ENCODE results near the gene NDUFA8. TPM values are rescaled to one million over a fixed set of nuclear protein-coding genes. Genes with fewer than 3 reads are reported as not detected.

NDUFA8 gene
- total RNA-seq, 1 experiment from 2014 or later: 52.5 TPM

DNA sequence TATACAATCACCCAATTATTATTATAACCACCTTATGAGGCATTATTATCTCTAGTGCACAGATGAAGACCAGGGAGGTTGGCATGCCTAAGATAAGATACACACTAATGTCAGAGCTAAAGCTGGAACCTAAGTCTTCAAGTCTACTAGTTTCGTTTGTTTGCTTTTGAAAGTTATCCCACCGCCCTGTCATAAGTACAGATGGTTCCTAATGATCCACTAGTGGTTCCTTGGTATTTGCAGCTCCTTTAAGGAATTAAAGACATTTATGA, 14.1 kb downstream of the NDUFA8 start:
- no TSS peak for BruUV-seq (replicated peaks)
- DNase-seq (ENCODE audit: unreplicated experiment): no peak
- POLR2A ChIA-PET: interaction anchor here (0.7 to 1.6 kb wide), 2 partner anchors 14 to 15 kb away, joined by 3 to 4 read pairs; partner anchors contain the start of genes MORN5 and NDUFA8
- no peaks in the 10 kb centered on the region for H3K27me3 Mint-ChIP-seq (ENCODE audit: insufficient read depth, unreplicated experiment)
- H3K4me1 Mint-ChIP-seq (ENCODE audit: insufficient read depth, unreplicated experiment): no peaks in the 10 kb centered on the region
- H3K9me3 Mint-ChIP-seq (ENCODE audit: unreplicated experiment): no peaks in the 10 kb centered on the region
- TF ChIP-seq, protein P1, sequence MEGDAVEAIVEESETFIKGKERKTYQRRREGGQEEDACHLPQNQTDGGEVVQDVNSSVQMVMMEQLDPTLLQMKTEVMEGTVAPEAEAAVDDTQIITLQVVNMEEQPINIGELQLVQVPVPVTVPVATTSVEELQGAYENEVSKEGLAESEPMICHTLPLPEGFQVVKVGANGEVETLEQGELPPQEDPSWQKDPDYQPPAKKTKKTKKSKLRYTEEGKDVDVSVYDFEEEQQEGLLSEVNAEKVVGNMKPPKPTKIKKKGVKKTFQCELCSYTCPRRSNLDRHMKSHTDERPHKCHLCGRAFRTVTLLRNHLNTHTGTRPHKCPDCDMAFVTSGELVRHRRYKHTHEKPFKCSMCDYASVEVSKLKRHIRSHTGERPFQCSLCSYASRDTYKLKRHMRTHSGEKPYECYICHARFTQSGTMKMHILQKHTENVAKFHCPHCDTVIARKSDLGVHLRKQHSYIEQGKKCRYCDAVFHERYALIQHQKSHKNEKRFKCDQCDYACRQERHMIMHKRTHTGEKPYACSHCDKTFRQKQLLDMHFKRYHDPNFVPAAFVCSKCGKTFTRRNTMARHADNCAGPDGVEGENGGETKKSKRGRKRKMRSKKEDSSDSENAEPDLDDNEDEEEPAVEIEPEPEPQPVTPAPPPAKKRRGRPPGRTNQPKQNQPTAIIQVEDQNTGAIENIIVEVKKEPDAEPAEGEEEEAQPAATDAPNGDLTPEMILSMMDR (IDR thresholded peaks at IDR 0.05; ENCODE audit: unreplicated experiment): no peak
- no peak overlapping the region for H3K27ac Mint-ChIP-seq (ENCODE audit: low read depth, unreplicated experiment)
- no peak overlapping the region for H3K4me3 Mint-ChIP-seq (ENCODE audit: unreplicated experiment)
- peaks cover 59% of the 10 kb centered on the region for H3K36me3 Mint-ChIP-seq (ENCODE audit: insufficient read depth, unreplicated experiment)
- intact Hi-C loops (cut with micrococcal nuclease): no loop called here
- CTCF ChIA-PET: interaction anchor here (0.5 to 3.3 kb wide), 7 partner anchors 8 to 1668 kb away, joined by 3 to 30 read pairs (median 4); no protein-coding TSS in a partner anchor

DNA sequence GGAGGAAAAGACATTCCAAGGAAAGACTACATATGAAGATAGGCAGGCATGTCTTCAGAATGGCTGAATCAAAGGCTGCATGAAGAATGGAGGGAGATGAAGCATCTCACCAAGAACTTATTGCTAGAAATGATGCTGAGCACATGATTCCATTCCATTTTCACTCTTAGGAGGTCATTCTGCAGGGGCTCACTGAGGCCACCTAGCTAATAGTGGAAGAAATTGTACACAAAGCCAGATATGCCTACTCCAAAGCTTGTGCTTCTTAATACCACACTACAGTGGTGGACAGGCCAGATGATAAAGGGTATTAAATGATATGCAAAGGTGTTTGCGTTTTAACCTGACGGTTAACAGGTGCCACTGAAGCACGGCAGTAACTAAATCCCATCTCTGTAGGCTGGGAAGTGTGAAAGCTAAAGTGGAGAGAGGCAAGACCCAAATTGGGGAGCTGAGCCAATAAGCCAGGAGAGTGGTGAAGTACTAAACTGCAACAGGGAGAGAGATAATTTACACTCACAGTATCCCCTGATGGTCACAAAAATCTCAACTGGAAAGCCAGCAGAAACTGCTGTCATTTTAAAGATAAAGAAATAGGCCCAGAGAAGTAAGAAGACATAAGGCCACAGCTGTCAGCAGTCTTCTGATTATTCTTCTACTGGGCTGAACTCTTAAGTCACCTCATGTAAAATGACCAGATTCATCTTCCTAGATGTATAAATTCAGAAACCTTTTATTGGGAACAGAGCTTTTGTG, 14.6 kb downstream of the NDUFA8 start:
- TF ChIP-seq, protein P1 (IDR thresholded peaks at IDR 0.05; ENCODE audit: unreplicated experiment): no peak
- no peak overlapping the region for H3K27ac Mint-ChIP-seq (ENCODE audit: low read depth, unreplicated experiment)
- peaks cover 57% of the 10 kb centered on the region for H3K36me3 Mint-ChIP-seq (ENCODE audit: insufficient read depth, unreplicated experiment)
- no peaks in the 10 kb centered on the region for H3K27me3 Mint-ChIP-seq (ENCODE audit: insufficient read depth, unreplicated experiment)
- H3K4me3 Mint-ChIP-seq (ENCODE audit: unreplicated experiment): no peak overlapping the region
- CTCF ChIA-PET: interaction anchor here (0.5 to 3.3 kb wide), 15 partner anchors 9 to 1669 kb away, joined by 3 to 30 read pairs (median 4); no protein-coding TSS in a partner anchor
- POLR2A ChIA-PET: interaction anchor here (0.7 to 1.6 kb wide), 2 partner anchors 14 to 15 kb away, joined by 3 to 4 read pairs; partner anchors contain the start of genes MORN5 and NDUFA8
- no TSS peak for BruUV-seq (replicated peaks)
- H3K4me1 Mint-ChIP-seq (ENCODE audit: insufficient read depth, unreplicated experiment): no peaks in the 10 kb centered on the region
- DNase-seq (ENCODE audit: unreplicated experiment): no peak
- intact Hi-C loops (cut with micrococcal nuclease): no loop called here
- no peaks in the 10 kb centered on the region for H3K9me3 Mint-ChIP-seq (ENCODE audit: unreplicated experiment)

DNA sequence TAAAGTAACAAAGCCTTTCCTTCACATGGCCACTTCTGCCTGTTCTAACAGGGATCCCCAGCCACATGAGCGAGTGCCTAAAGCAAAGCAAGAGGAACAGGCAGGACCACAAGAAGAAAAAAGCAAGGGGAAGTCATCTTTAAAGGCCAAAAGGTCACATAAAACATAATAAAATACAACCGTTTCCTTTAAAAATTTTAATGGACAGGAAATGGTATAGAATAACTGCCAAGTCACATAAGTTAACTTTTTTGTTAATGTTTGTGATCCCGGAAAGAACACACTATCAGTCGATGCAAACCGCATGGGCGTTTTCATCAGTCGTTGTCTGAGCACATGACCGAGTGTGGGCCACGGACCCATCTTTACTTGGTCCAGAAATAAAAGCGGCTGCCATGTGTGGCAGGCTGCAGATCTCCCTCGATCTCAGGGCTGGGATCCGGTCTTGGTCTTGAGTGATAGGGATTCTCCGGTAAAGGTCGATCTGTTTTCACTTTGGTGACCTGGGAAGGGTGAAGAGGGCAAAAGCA, 15.6 kb downstream of the NDUFA8 start:
- Mint-ChIP-seq H3K4me1 (ENCODE audit: insufficient read depth, unreplicated experiment) (no peaks in the 10 kb centered on the region), H3K4me3 (ENCODE audit: unreplicated experiment) (no peak overlapping the region), H3K27me3 (ENCODE audit: insufficient read depth, unreplicated experiment) (no peaks in the 10 kb centered on the region), H3K36me3 (ENCODE audit: insufficient read depth, unreplicated experiment) (peaks cover 48% of the 10 kb centered on the region), H3K9me3 (ENCODE audit: unreplicated experiment) (no peaks in the 10 kb centered on the region), H3K27ac (ENCODE audit: low read depth, unreplicated experiment) (no peak overlapping the region)
- POLR2A ChIA-PET: interaction anchor here (0.7 to 1.4 kb wide), 2 partner anchors 15 to 239 kb away, joined by 3 to 4 read pairs; no protein-coding TSS in a partner anchor
- TF ChIP-seq, protein P1 (IDR thresholded peaks at IDR 0.05; ENCODE audit: unreplicated experiment): no peak
- no TSS peak for BruUV-seq (replicated peaks)
- CTCF ChIA-PET: interaction anchor here (0.5 to 3.3 kb wide), 10 partner anchors 8 to 1201 kb away, joined by 3 to 30 read pairs (median 4); no protein-coding TSS in a partner anchor
- intact Hi-C loops (cut with micrococcal nuclease): no loop called here
- DNase-seq (ENCODE audit: unreplicated experiment): no peak

DNA sequence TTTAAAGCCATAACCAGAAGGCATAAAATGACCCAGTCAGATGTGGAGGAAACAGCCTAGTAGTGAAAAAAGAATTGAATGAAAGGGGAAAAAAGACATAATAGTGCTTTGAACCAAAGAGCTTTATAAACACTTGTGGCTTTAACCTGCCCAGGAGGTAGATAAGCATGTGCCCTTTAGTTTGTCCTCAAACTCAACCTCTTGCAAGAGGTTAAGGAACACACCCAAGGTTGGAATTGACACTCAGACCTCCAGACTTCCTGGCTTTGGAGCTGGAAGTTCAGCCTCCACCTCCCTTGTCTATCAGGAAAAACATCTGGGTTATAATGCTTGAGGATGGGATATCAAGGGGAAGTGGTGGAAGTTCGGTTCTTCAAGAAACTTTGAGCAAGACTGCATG, 16.3 kb downstream of the NDUFA8 start:
- no peak overlapping the region for H3K4me3 Mint-ChIP-seq (ENCODE audit: unreplicated experiment)
- intact Hi-C loops (cut with micrococcal nuclease): no loop called here
- peaks cover 45% of the 10 kb centered on the region for H3K36me3 Mint-ChIP-seq (ENCODE audit: insufficient read depth, unreplicated experiment)
- TF ChIP-seq, protein P1 (IDR thresholded peaks at IDR 0.05; ENCODE audit: unreplicated experiment): no peak
- no peaks in the 10 kb centered on the region for H3K4me1 Mint-ChIP-seq (ENCODE audit: insufficient read depth, unreplicated experiment)
- H3K9me3 Mint-ChIP-seq (ENCODE audit: unreplicated experiment): no peaks in the 10 kb centered on the region
- no peak overlapping the region for H3K27ac Mint-ChIP-seq (ENCODE audit: low read depth, unreplicated experiment)
- DNase-seq (ENCODE audit: unreplicated experiment): no peak
- CTCF ChIA-PET: interaction anchor here (0.5 to 1.2 kb wide), 4 partner anchors 20 to 1200 kb away, joined by 3 to 4 read pairs (median 3); no protein-coding TSS in a partner anchor
- no peaks in the 10 kb centered on the region for H3K27me3 Mint-ChIP-seq (ENCODE audit: insufficient read depth, unreplicated experiment)
- POLR2A ChIA-PET: interaction anchor here (0.7 to 1.4 kb wide), 3 partner anchors 16 to 701 kb away, joined by 3 to 4 read pairs (median 3); no protein-coding TSS in a partner anchor
- BruUV-seq (replicated peaks): no TSS peak
